Astrocyte of the spinal cord (primary cell): ENCODE data around the gene TXNDC5.
"Not testable (repeated sequence)": the region's sequence is repeated elsewhere in the genome, so short reads cannot be mapped to it uniquely, and the experiment has no call there.

Experiments used
- DNase-seq: peaks from one replicate; pipeline ENCODE4 v3.0.0; 2011; ENCODE audit warnings: low read depth, low spot score
- H3K4me3 ChIP-seq: 2 replicates; pipeline ENCODE4 v1.5.1; 2011; ENCODE audit warnings: low read depth, mild to moderate bottlenecking, low read length, moderate library complexity
- CTCF ChIP-seq: IDR thresholded peaks from 2 replicates; pipeline ENCODE4 v1.5.1; 2012; ENCODE audit warnings: low read depth, mild to moderate bottlenecking, low read length, inconsistent platforms
- in situ Hi-C: cut with HindIII; loops from 2 replicates; pipeline ENCODE4 v1.10.0; 2017; ENCODE audit warnings: low sequenced_read_pairs

TXNDC5 gene

GRCh38 chr6:7894262-7895124 is 16.1 kb downstream of the TXNDC5 start:
- no peak for TF ChIP-seq CTCF
- no peak for DNase-seq
- H3K4me3 ChIP-seq: no peak overlapping the region
- in situ Hi-C loops: no loop called here

GRCh38 chr6:7893342-7893741 is 17.2 kb downstream of the TXNDC5 start:
- no peak for TF ChIP-seq CTCF
- no peak overlapping the region for H3K4me3 ChIP-seq
- DNase-seq: no peak
- in situ Hi-C loops: no loop called here

GRCh38 chr6:7892367-7892766 is 18.2 kb downstream of the TXNDC5 start:
- in situ Hi-C loops, H3K4me3 ChIP-seq, DNase-seq: not testable (repeated sequence)

GRCh38 chr6:7891078-7891872 is 19.3 kb downstream of the TXNDC5 start:
- in situ Hi-C loops: no loop called here
- no peak for DNase-seq
- H3K4me3 ChIP-seq: no peak overlapping the region
- TF ChIP-seq CTCF: no peak

- in situ Hi-C loops: no loop called here
- DNase-seq: no peak
- no peak for TF ChIP-seq CTCF
- H3K4me3 ChIP-seq: no peak overlapping the region
These were observed 21.8 kb downstream of the TXNDC5 start for GRCh38 chr6:7888587-7889357.

GRCh38 chr6:7887278-7887991 is 23.2 kb downstream of the TXNDC5 start:
- in situ Hi-C loops: no loop called here
- H3K4me3 ChIP-seq: no peak overlapping the region
- DNase-seq: no peak
- TF ChIP-seq CTCF: no peak
